Activated T-cell treated with anti-CD3 and anti-CD28 coated beads, Interleukin-2, amount 50 U/mL, for 4 hours (primary cell): ENCODE data around the gene TSPYL4. TPM values are rescaled to one million over a fixed set of nuclear protein-coding genes. Genes with fewer than 3 reads are reported as not detected.

Source experiments
- ATAC-seq, 2 donors: fragments of 200-7000 bp; cut with Tn5 transposase; one replicate each; pipeline ENCODE4 v1.10.0; 2021
- DNase-seq: peaks from one replicate; pipeline ENCODE4 v3.0.0-alpha.2; 2020
- H3K27me3 Mint-ChIP-seq: one replicate; pipeline ENCODE4 v1.8.0; 2021; ENCODE audit warnings: low read depth, mixed read lengths
- H3K36me3 Mint-ChIP-seq: one replicate; pipeline ENCODE4 v1.8.0; 2022; ENCODE audit warnings: mixed read lengths; ENCODE audit not compliant: insufficient read depth
- H3K4me1 Mint-ChIP-seq: one replicate; pipeline ENCODE4 v1.8.0; 2021; ENCODE audit warnings: low read depth, mixed read lengths
- H3K4me3 Mint-ChIP-seq: one replicate; pipeline ENCODE4 v1.8.0; 2021; ENCODE audit warnings: mild to moderate bottlenecking, moderate library complexity, mixed read lengths
- H3K9me3 Mint-ChIP-seq: one replicate; pipeline ENCODE4 v1.8.0; 2021; ENCODE audit warnings: mixed read lengths
- total RNA-seq, 3 donors: library from RNA; stranded (reverse); gene quantifications; one replicate each; pipeline ENCODE4 v1.2.1, GENCODE V29; 2021

TSPYL4 gene
- total RNA-seq, 3 donors from 2014 or later = 17.3 to 19.2 (median 18.5) TPM

DNA sequence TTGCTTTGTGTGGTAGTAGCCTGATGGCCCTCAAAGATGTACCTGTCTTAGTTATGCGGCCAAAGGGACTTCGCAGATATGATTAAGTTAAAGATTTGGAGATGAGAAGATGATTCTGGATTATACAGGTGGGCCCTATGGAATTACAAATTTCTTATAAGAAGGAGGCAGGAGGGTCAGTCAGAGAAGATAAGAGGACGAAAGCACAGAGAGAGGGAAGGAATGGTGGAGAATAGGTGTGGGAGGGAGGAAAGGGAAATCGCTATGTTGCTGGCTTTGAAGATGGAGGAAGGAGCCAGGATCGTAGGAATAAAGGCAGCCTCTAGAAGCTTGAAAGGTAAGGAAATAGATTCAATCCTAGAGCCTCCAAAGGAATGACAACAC is 27.1 kb upstream of the TSPYL4 start:
- peaks cover 44% of the 10 kb centered on the region for H3K4me1 Mint-ChIP-seq

DNA sequence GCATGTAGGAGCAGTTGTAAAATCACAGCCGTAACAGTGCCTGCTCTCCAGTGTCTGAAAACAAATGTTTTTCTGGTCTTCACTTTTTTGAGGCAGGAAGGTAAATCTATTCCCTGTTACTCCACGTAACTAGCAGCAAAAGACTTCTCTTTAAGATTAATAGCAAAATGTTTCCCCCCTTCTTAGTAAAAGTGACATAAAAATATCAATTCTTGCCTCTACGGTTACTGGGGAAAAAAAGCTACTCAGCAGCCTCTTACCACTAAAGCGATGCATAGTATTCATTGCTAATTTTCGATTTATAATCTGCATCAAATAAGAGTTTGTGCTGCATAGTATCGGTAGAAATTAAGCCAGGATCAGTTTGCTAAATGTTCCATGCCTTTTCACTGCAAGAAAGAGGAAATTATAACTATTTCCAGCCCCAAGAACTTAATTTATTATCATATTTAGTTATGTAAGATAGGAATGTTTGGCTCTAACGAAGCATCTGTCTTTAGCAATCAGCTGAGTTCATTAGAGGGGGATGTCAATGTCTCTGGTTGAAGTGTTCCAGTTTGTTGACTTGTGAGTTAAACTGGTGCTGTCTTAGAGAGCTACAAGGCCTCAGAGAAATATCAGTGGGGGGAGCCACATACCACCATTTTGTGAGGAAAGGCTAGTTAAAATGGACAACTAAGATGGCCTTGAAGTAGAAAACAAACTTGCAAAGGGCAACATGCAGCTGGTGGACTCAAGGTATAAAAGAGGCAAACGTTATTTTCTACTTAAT is 26.5 kb upstream of the TSPYL4 start:
- no peaks in the 10 kb centered on the region for H3K9me3 Mint-ChIP-seq
- H3K4me1 Mint-ChIP-seq = peaks cover 50% of the 10 kb centered on the region
- H3K4me3 Mint-ChIP-seq = peak overlapping the region; percentile 98
- ATAC-seq = no peak
- no peak for DNase-seq
- peaks cover 20% of the 10 kb centered on the region for H3K36me3 Mint-ChIP-seq
- no peaks in the 10 kb centered on the region for H3K27me3 Mint-ChIP-seq

More for the DNA sequence above, 27.1 kb upstream of the TSPYL4 start:
- DNase-seq (no peak), ATAC-seq (no peak)
- peaks cover 18% of the 10 kb centered on the region for H3K36me3 Mint-ChIP-seq
- H3K27me3 Mint-ChIP-seq = no peaks in the 10 kb centered on the region
- H3K4me3 Mint-ChIP-seq = peak overlapping the region; percentile 98
- no peaks in the 10 kb centered on the region for H3K9me3 Mint-ChIP-seq

DNA sequence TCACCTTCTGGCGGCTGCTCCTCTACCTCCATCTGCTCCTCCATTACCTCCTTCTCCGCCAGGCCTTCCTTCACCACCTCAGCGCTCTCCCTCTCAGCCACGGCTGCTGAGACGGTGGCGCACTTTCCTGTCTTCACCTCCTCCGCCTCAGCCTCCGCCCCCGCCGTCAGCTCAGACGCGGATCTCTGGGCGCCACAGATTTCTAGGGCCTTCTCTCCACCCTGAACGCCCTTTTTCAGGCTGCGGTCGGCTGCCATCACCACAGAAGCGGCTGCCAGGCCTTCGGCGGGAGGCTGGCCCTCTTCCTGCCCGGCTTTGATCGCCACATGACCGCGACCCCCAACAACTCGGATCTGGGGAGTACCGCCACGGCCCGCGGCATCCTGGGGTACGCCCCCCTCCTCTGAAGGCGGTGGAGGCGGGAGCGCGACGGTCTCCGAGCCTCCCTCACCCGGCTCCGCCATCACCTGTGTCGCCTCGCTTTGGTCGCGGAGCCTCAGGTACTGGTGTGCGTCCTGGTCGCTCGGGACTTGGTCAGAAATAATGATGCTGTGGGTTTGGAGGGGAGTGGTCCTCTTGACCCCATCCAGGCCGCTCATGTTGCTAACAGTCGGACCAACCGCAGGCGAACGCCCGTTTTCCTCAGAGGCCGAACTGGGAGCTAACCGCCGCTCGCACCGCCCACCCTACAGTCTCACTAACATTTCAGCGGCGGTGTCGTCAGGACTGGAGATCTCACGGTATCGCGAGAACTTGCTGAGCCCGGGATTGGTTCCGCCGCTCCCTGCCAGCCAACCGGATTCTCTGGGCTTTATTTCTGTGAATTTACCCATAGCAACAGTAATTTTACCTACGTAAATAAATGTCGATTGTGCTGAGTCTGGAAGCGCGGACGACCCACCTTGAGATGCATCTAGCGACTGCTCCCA is 25.6 kb upstream of the TSPYL4 start, which contains the start of gene TSPYL1:
TSPYL1 (minus strand) TSS at position 699 of the 929 bp plus-strand sequence; CDS start at position 599, 100 bp downstream.
- H3K9me3 Mint-ChIP-seq = no peaks in the 10 kb centered on the region
- ATAC-seq = peak; percentile 95
- H3K36me3 Mint-ChIP-seq = peaks cover 24% of the 10 kb centered on the region
- peak; percentile 92 for DNase-seq
- H3K27me3 Mint-ChIP-seq = no peaks in the 10 kb centered on the region
- H3K4me1 Mint-ChIP-seq = peaks cover 57% of the 10 kb centered on the region
- peak within 1 kb of the TSS; percentile 98 for H3K4me3 Mint-ChIP-seq

DNA sequence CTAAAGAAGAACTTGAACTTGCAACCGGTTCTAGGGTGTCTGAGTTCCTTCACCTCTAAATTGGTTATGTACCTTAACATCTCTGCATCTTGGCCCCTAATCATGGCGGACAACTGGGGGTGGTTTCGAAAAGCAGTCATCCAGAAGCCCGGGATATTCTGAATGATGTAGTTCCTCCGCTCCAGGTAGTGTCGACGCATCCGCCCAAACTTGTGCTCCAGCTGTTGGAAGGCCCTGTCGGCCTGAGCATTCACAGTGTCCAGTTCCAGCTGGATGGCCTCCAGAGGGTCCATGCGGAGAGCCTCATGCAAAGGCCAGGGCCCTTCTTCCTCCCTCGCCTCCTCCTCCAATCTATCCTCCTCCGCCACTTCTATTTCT is 25.0 kb upstream of the TSPYL4 start:
- Mint-ChIP-seq H3K36me3 (peaks cover 24% of the 10 kb centered on the region), H3K9me3 (no peaks in the 10 kb centered on the region), H3K27me3 (no peaks in the 10 kb centered on the region), H3K4me3 (peak overlapping the region; percentile 98), H3K4me1 (peaks cover 58% of the 10 kb centered on the region)
- ATAC-seq (peak; percentile 1 to 2), DNase-seq (no peak)

DNA sequence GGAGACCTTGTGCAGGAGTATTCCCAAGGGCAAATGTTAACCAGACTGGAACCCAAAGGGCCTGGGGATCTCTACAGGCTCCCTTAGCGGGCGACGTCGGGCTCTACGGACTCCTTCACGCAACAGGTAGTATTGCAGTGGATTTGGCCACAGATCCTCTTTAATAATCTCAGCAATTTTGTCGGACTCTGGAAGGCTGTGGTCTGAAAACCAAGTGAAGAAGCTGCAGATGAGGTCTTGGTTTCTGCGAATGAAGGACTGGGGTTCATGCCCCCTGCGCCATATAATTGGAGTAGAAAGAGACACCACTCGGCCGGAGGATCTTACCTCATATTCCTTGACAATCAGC is 24.6 kb upstream of the TSPYL4 start:
- Mint-ChIP-seq H3K4me1 (peaks cover 58% of the 10 kb centered on the region), H3K9me3 (no peaks in the 10 kb centered on the region), H3K36me3 (peaks cover 25% of the 10 kb centered on the region), H3K27me3 (no peaks in the 10 kb centered on the region), H3K4me3 (peak overlapping the region; percentile 98)
- DNase-seq = no peak
- ATAC-seq = no peak

DNA sequence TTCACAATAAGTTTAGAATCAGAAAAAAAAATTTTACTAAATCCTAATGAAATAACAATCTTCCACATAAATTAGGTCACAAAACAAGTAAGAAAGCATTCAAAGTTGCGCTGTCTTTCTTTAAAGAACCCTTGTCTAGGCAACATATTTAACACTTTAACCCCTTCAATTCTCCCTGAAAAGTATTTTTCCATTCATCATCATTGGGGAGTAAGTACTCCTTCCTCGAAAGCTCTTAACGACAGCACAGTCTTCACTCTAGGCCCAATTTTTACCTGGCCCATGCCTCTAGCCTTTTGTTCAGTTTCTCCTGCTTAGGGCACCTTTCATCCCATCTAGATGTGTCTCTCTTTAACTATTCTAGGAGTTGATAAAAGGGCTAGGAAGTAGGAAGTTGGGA is 23.2 kb upstream of the TSPYL4 start:
- H3K27me3 Mint-ChIP-seq = no peaks in the 10 kb centered on the region
- H3K36me3 Mint-ChIP-seq = peaks cover 30% of the 10 kb centered on the region
- ATAC-seq (no peak), DNase-seq (no peak)
- H3K4me3 Mint-ChIP-seq = peak overlapping the region; percentile 98
- peaks cover 67% of the 10 kb centered on the region for H3K4me1 Mint-ChIP-seq
- H3K9me3 Mint-ChIP-seq = no peaks in the 10 kb centered on the region

DNA sequence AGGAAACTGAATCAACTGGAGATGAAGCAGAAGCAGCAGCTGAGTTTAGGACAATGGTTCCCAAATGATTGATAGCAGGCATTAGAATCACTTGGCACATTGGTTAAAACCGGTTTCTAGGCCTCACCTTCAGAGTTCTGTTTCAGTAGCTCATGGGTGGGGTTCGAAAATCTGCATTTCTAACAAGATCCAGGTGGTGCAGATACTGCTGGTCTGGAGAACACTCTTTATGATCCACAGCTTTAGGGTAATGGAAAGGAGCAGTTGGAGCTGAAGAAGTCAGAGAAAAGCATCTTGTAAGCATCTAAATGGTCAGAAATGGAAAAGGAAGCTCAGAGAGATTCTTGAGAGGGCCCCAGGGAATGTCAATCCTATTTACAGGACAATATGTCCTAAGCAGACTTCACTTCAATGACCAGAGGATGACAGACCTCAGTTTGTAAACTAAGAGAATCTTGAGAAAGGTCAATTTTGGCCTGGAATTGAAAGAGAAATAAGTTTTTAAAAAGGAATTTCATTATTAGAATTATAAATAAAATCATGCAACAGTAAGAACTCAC is 17.4 kb upstream of the TSPYL4 start:
- no peak for ATAC-seq
- H3K27me3 Mint-ChIP-seq = no peaks in the 10 kb centered on the region
- DNase-seq = no peak
- H3K36me3 Mint-ChIP-seq = peaks cover 21% of the 10 kb centered on the region
- H3K4me3 Mint-ChIP-seq = no peak overlapping the region
- no peaks in the 10 kb centered on the region for H3K9me3 Mint-ChIP-seq
- peaks cover 38% of the 10 kb centered on the region for H3K4me1 Mint-ChIP-seq

DNA sequence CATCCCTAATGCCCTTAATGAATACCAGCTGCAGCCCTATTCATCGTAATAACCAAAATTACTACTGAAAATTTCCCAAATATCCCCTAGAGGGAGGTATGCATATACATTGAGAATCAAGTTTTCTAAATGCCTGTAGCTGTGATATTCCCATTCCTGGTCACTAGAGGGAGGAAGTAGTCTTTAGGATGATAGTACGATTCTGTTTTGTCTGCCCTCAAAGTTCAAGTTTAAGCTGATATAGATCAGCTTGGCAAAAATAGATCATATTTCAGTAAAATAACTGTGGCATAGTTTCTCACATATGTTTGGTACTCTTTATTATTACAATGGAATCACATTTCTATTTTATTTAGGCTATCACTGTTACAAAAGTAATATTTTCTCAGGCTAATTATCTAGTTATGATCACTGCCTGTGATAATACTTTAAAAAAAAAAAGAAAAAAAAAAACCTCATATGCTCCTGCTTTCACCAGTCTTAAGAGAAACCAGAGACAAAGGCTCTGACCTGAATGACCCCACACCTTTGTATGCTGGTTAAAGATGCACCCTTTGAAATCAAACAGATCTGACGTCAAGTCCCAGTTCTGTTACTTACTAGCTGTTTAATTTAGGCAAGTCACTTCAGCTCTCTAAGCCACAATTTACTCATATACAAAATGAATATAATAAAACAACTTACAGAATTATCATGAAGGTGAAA is 14.9 kb upstream of the TSPYL4 start:
- Mint-ChIP-seq H3K9me3 (peaks cover 4% of the 10 kb centered on the region), H3K4me3 (no peak overlapping the region), H3K27me3 (no peaks in the 10 kb centered on the region), H3K4me1 (peaks cover 27% of the 10 kb centered on the region), H3K36me3 (peaks cover 31% of the 10 kb centered on the region)
- DNase-seq (no peak), ATAC-seq (peak; percentile 49 to 59)

DNA sequence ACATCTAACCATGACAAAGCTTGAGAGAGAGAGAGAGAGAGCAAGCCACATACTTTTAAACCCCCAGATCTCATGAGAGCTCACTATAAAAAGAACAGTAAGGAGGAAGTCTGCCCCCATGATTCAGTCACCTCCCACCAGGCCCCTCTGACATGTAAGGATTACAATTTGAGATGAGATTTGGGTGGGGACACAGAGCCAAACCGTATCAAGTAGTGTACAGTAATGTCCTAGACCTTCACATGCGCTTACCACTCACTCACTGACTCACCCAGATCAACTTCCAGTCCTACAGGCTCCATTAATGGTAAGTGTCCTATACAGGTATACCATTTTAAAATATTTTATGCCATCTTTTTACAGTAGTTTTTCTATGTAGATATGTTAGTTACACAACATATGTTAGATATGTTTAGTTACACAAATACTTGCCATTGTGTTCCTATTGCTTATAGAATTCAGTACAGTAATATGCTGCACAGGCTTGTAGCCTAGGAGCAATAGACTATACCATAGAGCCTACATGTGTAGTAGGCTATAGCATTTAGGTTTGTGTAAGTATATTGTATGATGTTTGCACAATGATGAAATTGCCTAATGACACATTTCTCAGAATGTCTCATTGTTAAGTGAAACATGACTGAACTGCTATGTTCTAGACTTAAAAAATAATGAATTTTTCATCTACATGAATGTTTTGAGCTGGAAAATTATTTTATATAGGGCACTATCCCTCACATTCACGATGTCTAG is 14.1 kb upstream of the TSPYL4 start:
- Mint-ChIP-seq H3K4me1 (peaks cover 23% of the 10 kb centered on the region), H3K9me3 (peaks cover 8% of the 10 kb centered on the region), H3K4me3 (no peak overlapping the region), H3K36me3 (peaks cover 31% of the 10 kb centered on the region), H3K27me3 (no peaks in the 10 kb centered on the region)
- peak; percentile 61 to 69 for ATAC-seq
- DNase-seq = no peak

DNA sequence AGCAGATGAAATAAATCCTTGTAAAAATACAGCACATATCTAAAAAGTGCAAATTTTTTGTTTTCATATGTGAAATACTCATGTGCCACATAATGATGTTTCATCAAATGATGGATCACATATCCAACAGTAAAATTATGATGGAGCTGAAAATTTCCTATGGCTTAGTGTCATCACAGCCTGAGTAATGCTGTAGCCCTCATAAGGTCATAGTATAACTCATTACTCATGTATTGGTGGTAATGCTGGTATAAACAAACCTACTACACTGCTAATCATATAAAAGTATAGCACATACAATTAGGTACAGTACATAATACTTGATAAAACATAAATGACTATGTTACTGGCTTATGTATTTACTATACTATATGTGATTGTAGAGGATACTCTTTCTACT is 12.9 kb upstream of the TSPYL4 start:
- peak in 1 of 2 donors; percentile 29 for ATAC-seq
- H3K9me3 Mint-ChIP-seq = peaks cover 20% of the 10 kb centered on the region

DNA sequence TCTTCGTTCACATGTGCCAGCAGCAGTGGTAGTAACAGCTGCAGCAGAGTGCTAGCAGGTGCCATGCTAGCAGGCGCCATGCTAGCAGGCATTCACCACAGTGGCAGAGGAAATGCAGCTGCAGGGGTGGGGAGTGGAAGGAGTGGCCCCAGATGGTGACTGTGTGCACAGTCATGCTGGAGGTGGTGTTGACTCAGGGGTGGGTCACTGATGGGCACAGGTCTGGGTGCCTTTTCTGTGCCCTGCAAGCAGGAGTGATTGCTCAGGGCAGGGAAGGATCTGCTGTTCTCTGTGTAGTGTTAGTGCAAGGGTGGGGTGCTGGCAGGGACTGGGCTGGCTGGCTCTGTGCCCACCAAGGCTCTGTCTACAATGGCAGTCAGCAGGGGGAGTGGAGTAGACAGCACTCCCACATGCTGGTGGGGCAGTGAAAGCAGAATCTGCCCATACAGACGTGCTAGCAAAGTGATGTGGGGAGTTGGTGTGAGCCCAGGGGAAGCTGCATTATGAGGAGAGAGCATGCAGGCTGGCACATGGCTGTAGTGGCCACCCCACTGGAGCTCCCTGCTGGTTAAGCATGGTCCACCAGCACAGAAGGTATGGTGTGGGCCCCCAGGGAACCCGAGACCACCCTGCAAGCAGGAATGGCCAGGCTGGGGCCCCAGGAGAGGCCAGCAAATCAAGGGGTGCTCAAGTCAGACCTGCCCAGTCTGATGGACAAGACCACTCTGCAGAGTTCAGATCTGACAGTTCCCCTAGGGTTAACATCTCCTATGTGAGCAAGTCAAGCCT is 11.4 kb upstream of the TSPYL4 start:
- DNase-seq (no peak), ATAC-seq (peak; percentile 42 to 55)
- peaks cover 25% of the 10 kb centered on the region for H3K4me1 Mint-ChIP-seq
- H3K27me3 Mint-ChIP-seq = no peaks in the 10 kb centered on the region
- peaks cover 24% of the 10 kb centered on the region for H3K9me3 Mint-ChIP-seq
- H3K36me3 Mint-ChIP-seq = peaks cover 41% of the 10 kb centered on the region
- no peak overlapping the region for H3K4me3 Mint-ChIP-seq

More for the DNA sequence above, 12.9 kb upstream of the TSPYL4 start:
- no peaks in the 10 kb centered on the region for H3K27me3 Mint-ChIP-seq
- peaks cover 42% of the 10 kb centered on the region for H3K36me3 Mint-ChIP-seq
- DNase-seq = no peak
- H3K4me1 Mint-ChIP-seq = peaks cover 19% of the 10 kb centered on the region
- H3K4me3 Mint-ChIP-seq = no peak overlapping the region

DNA sequence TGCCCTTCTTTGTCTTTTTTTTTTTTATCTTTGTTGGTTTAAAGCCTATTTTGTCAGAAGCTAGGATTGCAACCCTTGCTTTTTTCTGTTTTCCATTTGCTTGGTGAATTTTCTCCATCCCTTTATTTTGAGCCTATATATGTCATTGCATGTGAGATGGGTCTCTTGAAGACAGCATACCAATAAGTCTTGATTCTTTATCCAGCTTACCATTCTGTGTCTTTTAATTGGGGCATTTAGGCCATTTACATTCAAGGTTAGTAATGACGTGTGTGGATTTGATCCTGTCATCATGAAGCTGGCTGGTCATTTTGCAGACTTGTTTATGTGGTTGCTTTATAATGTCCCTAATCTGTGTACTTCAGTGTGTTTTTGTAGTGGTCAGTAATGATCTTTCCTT is 9.5 kb upstream of the TSPYL4 start:
- DNase-seq (no peak), ATAC-seq (no peak)
- Mint-ChIP-seq H3K9me3 (peaks cover 24% of the 10 kb centered on the region), H3K27me3 (no peaks in the 10 kb centered on the region), H3K4me1 (peaks cover 19% of the 10 kb centered on the region), H3K36me3 (peaks cover 43% of the 10 kb centered on the region), H3K4me3 (no peak overlapping the region)

DNA sequence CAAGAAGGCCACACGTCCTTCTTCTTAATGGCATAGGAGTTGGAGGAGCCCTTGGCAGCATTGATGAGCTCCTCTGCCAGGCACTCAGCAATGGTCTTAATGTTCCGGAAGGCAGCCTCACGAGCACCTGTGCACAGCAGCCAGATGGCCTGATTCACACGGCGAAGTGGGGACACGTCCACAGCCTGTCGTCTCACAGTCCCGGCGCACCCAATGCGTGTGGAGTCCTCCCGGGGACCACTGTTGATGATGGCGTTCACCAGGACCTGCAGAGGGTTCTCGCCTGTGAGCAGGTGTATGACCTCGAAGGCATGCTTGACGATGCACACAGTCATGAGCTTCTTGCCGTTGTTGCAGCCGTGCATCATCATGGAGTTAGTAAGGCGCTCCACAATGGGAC is 4.6 kb upstream of the TSPYL4 start:
- H3K4me3 Mint-ChIP-seq = no peak overlapping the region
- peaks cover 13% of the 10 kb centered on the region for H3K4me1 Mint-ChIP-seq
- no peak for ATAC-seq
- DNase-seq = no peak
- peaks cover 20% of the 10 kb centered on the region for H3K9me3 Mint-ChIP-seq
- peaks cover 24% of the 10 kb centered on the region for H3K36me3 Mint-ChIP-seq
- no peaks in the 10 kb centered on the region for H3K27me3 Mint-ChIP-seq
